Fibroblast of lung (primary cell): ENCODE data around the gene PPOX. TPM values are rescaled to one million over a fixed set of nuclear protein-coding genes. Genes with fewer than 3 reads are reported as not detected.

Experiments used
- DNase-seq, 2 donors: peaks; one replicate each; pipeline versions ENCODE4 v3.0.0 to v3.0.0-alpha.2; 2010; ENCODE audit warnings: low read depth in 2 of 2
- H2AFZ ChIP-seq: 2 replicates; pipeline ENCODE4 v1.5.1; 2012; ENCODE audit warnings: low read length, control low read depth, inconsistent platforms
- H3K27ac ChIP-seq: 2 replicates; pipeline ENCODE4 v1.5.1; 2011; ENCODE audit warnings: low read length, control low read depth; ENCODE audit not compliant: insufficient read depth
- H3K27me3 ChIP-seq: 2 replicates; pipeline ENCODE4 v1.5.1; 2011; ENCODE audit warnings: mild to moderate bottlenecking, low read length; ENCODE audit not compliant: control insufficient read depth, insufficient read depth
- H3K36me3 ChIP-seq: 2 replicates; pipeline ENCODE4 v1.5.1; 2011; ENCODE audit warnings: low read length; ENCODE audit not compliant: control insufficient read depth, insufficient read depth
- H3K4me1 ChIP-seq: 2 replicates; pipeline ENCODE4 v1.5.1; 2011; ENCODE audit warnings: low read length; ENCODE audit not compliant: control insufficient read depth, insufficient read depth; ENCODE audit errors: extremely low read depth
- H3K4me2 ChIP-seq: 2 replicates; pipeline ENCODE4 v1.5.1; 2011; ENCODE audit warnings: low read length, control low read depth; ENCODE audit not compliant: insufficient read depth; ENCODE audit errors: extremely low read depth
- H3K4me3 ChIP-seq, 4 experiments: fragments of 200-600 bp in 1 of 4; sonication (generic) in 1 of 4; replicated peaks in 1 of 4; 2 replicates each; pipeline ENCODE4 v1.5.1; 2011 to 2016; ENCODE audit warnings: low read length in 4 of 4, low read depth in 3 of 4, mild to moderate bottlenecking in 3 of 4, control low read depth in 2 of 4, inconsistent platforms in 1 of 4, mixed read lengths in 1 of 4; ENCODE audit not compliant: insufficient read depth in 1 of 4; ENCODE audit errors: control extremely low read depth in 1 of 4
- H3K79me2 ChIP-seq: 2 replicates; pipeline ENCODE4 v1.5.1; 2012; ENCODE audit warnings: mild to moderate bottlenecking, low read length, inconsistent platforms; ENCODE audit not compliant: control insufficient read depth, insufficient read depth
- H3K9ac ChIP-seq: 2 replicates; pipeline ENCODE4 v1.5.1; 2011; ENCODE audit warnings: mild to moderate bottlenecking, low read length, control low read depth; ENCODE audit not compliant: insufficient read depth
- H3K9me3 ChIP-seq: 2 replicates; pipeline ENCODE4 v1.5.1; 2012; ENCODE audit warnings: low read depth, low read length; ENCODE audit not compliant: control insufficient read depth, insufficient read depth
- H4K20me1 ChIP-seq: 2 replicates; pipeline ENCODE4 v1.5.1; 2011; ENCODE audit warnings: low read length; ENCODE audit not compliant: control insufficient read depth, insufficient read depth; ENCODE audit errors: extremely low read depth
- CTCF ChIP-seq, 2 donors: IDR thresholded peaks in 1 of 2; conservative IDR thresholded peaks in 1 of 2; 1 replicate in 1 of 2; 2 replicates in 1 of 2; pipeline ENCODE4 v1.5.1; 2011 to 2012; ENCODE audit warnings: low read length in 2 of 2, control low read depth in 1 of 2, inconsistent platforms in 1 of 2, low read depth in 1 of 2, mild to moderate bottlenecking in 1 of 2
- EZH2 ChIP-seq: IDR thresholded peaks from 2 replicates; pipeline ENCODE4 v1.5.1; 2012; ENCODE audit warnings: low read length, control low read depth, mild to moderate bottlenecking; ENCODE audit errors: missing control alignments
- polyA plus RNA-seq, 2 donors: library from polyadenylated mRNA; depleted of rRNA in 1 of 2; stranded (reverse) in 1 of 2; unstranded in 1 of 2; fragments of >200 nt; gene quantifications; 2 replicates each; pipeline ENCODE4 v1.2.1, GENCODE V29; 2011 to 2012; ENCODE audit warnings: missing spikeins in 1 of 2
- total RNA-seq: library from RNA; depleted of rRNA; stranded (reverse); fragments of >200 nt; gene quantifications from 2 replicates; pipeline ENCODE4 v1.2.1, GENCODE V29; 2014

PPOX gene
- total and polyA plus RNA-seq, 2 donors (not counting 1 experiment from before 2014, with no cell fraction given): 5.6 to 12.2 TPM

DNA sequence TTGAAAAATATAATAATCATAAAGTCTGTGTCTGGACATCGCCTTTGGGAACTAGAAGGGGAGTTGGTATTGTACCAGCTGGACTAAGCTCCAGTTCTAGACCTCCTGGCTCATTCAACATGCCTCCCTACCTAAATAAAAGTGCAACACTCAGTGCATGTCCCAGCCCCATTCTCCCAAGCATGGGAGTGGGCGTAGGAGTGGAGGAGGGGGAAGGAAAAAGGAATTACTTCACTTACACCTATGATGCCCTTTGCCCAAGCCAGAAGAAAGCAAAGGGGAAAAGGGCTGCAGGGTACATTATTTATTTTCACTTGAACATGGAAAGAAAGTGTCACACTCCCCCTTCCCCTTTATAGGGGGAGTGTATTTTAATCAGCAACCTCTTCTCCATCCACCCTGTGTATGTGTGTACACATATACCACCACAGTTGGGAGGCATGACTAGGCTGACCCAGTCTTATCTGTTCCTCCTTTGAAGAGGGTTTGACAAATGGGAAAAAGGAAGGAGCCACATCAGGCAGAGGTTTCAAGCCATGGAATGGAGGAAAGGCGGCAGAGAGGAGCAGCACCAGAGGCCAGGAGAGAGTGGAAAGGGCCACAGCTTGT, 45.1 kb upstream of the PPOX start:
- Histone ChIP-seq H4K20me1 (no peaks in the 10 kb centered on the region), H3K9me3 (no peaks in the 10 kb centered on the region), H3K36me3 (peaks cover 34% of the 10 kb centered on the region), H3K4me1 (peaks cover 12% of the 10 kb centered on the region), H3K9ac (no peak overlapping the region), H3K27me3 (no peaks in the 10 kb centered on the region), H3K4me2 (no peak overlapping the region), H2AFZ (no peak overlapping the region), H3K4me3 (no peak overlapping the region), H3K27ac (no peak overlapping the region), H3K79me2 (peaks cover 37% of the 10 kb centered on the region)
- no peak for DNase-seq
- TF ChIP-seq EZH2 (no peak), CTCF (conservative IDR thresholded peaks at IDR 0.05 in 1 of 2, IDR thresholded peaks at IDR 0.05 in 1 of 2; ENCODE audit: low read depth in 1 of 2, low read length in 2 of 2) (no peak)

- Histone ChIP-seq H3K9ac (no peak overlapping the region), H3K79me2 (peaks cover 32% of the 10 kb centered on the region), H2AFZ (no peak overlapping the region), H4K20me1 (no peaks in the 10 kb centered on the region), H3K27me3 (no peaks in the 10 kb centered on the region), H3K4me2 (no peak overlapping the region), H3K36me3 (peaks cover 34% of the 10 kb centered on the region), H3K27ac (no peak overlapping the region), H3K4me1 (peaks cover 10% of the 10 kb centered on the region), H3K4me3 (no peak overlapping the region), H3K9me3 (no peaks in the 10 kb centered on the region)
- no peak for DNase-seq
- TF ChIP-seq EZH2: no peak
- TF ChIP-seq CTCF (conservative IDR thresholded peaks at IDR 0.05 in 1 of 2, IDR thresholded peaks at IDR 0.05 in 1 of 2; ENCODE audit: low read depth in 1 of 2, low read length in 2 of 2): no peak
Measured at GRCh38 chr1:161121834-161122233, 44.4 kb upstream of the PPOX start.

DNA sequence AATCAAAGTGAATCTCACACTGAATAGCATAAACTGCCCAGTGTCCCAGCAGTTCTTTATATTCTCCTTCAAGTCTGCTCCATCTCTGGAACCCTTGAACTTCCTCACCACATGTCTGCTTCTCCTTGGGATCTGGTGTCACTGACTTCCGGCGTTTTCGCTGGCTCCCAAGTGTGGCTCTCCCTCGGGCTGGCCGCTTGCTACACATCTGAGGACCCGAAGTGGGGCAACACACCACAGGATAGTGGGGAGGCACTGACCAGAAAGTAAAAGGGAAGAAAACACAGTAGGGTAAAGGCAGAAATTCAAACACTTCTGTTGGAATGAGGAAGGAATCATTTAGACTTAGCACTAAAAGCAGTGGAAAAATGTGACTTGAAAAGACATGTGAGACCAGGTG, 43.3 kb upstream of the PPOX start:
- no peaks in the 10 kb centered on the region for H3K27me3 ChIP-seq
- H3K9ac ChIP-seq: no peak overlapping the region
- no peak overlapping the region for H3K4me3 ChIP-seq
- no peak overlapping the region for H3K27ac ChIP-seq
- H3K4me1 ChIP-seq: peaks cover 10% of the 10 kb centered on the region
- H2AFZ ChIP-seq: no peak overlapping the region
- DNase-seq: no peak
- H3K79me2 ChIP-seq: peaks cover 28% of the 10 kb centered on the region
- H3K36me3 ChIP-seq: peaks cover 34% of the 10 kb centered on the region
- no peaks in the 10 kb centered on the region for H3K9me3 ChIP-seq
- no peak overlapping the region for H3K4me2 ChIP-seq
- no peak for TF ChIP-seq CTCF (conservative IDR thresholded peaks at IDR 0.05 in 1 of 2, IDR thresholded peaks at IDR 0.05 in 1 of 2; ENCODE audit: low read depth in 1 of 2, low read length in 2 of 2)
- no peak for TF ChIP-seq EZH2
- H4K20me1 ChIP-seq: no peaks in the 10 kb centered on the region
